ENCODE data around the gene MRPL36. TPM values are rescaled to one million over a fixed set of nuclear protein-coding genes. Genes with fewer than 3 reads are reported as not detected.

Gene MRPL36
- total RNA-seq, 5 donors from 2014 or later (not counting 1 experiment from before 2014, with no cell fraction given): 10.6 to 32.5 (median 29.8) TPM

DNA sequence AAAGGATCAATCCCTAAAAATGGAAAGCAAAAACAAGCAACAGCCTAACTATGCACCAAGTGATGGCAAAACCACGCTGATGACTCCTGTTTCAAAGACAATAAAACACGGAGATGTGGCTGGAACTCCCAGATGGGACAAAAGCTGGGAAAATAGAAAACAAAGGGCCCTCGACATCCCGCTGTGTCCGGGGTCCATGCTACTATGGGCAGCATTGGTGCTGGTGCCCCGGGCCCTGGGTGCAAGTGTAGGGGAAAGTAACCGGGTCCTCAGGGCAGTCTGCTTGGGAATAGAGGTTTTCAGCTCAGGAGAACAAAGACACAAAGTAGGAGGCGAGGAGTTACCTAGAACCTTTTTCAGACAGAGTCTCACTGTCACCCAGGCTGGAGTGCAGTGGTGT, 46.1 kb downstream of the MRPL36 start:
- CTCF ChIA-PET: no interaction called here

DNA sequence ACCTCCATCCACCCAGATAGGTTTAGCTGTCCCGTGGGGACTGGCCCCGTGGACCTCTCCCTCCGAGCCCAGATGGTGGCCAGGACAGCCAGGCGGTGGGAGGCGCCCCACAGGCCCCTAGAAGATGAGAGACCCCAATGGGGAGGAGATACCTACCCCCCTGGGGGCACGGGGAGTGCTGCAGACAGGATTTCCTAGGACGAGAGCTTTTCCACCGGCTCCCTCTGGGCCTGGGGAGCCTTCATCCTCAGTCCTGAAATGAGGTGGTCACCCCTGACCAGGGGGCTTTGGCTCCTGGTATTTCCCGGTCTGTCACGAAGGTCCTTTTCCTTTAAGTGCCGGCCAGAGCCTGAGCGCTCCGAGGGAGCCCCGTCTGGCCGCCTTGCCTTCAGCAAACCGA, 46.8 kb downstream of the MRPL36 start:
- Histone ChIP-seq H3K27ac (ENCODE audit: low read length) (no peak overlapping the region), H3K9me3 (no peaks in the 10 kb centered on the region), H3K4me3 (ENCODE audit: control insufficient read depth in 1 of 2, extremely low read depth in 1 of 2, low read length in 1 of 2) (no peak overlapping the region), H3K36me3 (ENCODE audit: control insufficient read depth in 2 of 2, extremely low read depth in 1 of 2, insufficient read depth in 1 of 2, low read length in 1 of 2) (no peaks in the 10 kb centered on the region), H3K27me3 (replicated peaks in 1 of 2; ENCODE audit: control insufficient read depth in 2 of 2, extremely low read depth in 1 of 2, insufficient read depth in 2 of 2, low read length in 1 of 2) (peaks cover 0 to 36% of the 10 kb centered on the region in 2 experiments), H3K4me1 (ENCODE audit: control insufficient read depth in 1 of 2, extremely low read depth in 1 of 2, insufficient read depth in 2 of 2, low read length in 2 of 2) (no peaks in the 10 kb centered on the region)
- H3K27ac Mint-ChIP-seq: no peak overlapping the region
- WGBS (ENCODE audit: insufficient coverage): 75% methylated on average over 11 of the region's 16 CpGs
- H3K9me3 Mint-ChIP-seq: no peaks in the 10 kb centered on the region
- no peak overlapping the region for H3K4me3 Mint-ChIP-seq
- CTCF ChIA-PET: no interaction called here
- H3K4me1 Mint-ChIP-seq: no peaks in the 10 kb centered on the region
- POLR2A ChIA-PET: no interaction called here
- no peaks in the 10 kb centered on the region for H3K36me3 Mint-ChIP-seq
- no peak for DNase-seq
- H3K27me3 Mint-ChIP-seq: peaks cover 3 to 16% of the 10 kb centered on the region in 2 donors
- no peak for ATAC-seq (replicated peaks in 1 of 4)

More for the DNA sequence above, 46.1 kb downstream of the MRPL36 start:
- Histone ChIP-seq H3K4me3 (ENCODE audit: control insufficient read depth in 1 of 2, extremely low read depth in 1 of 2, low read length in 1 of 2) (no peak overlapping the region), H3K27me3 (replicated peaks in 1 of 2; ENCODE audit: control insufficient read depth in 2 of 2, extremely low read depth in 1 of 2, insufficient read depth in 2 of 2, low read length in 1 of 2) (peaks cover 0 to 36% of the 10 kb centered on the region in 2 experiments), H3K4me1 (ENCODE audit: control insufficient read depth in 1 of 2, extremely low read depth in 1 of 2, insufficient read depth in 2 of 2, low read length in 2 of 2) (no peaks in the 10 kb centered on the region), H3K27ac (ENCODE audit: low read length) (no peak overlapping the region), H3K36me3 (ENCODE audit: control insufficient read depth in 2 of 2, extremely low read depth in 1 of 2, insufficient read depth in 1 of 2, low read length in 1 of 2) (no peaks in the 10 kb centered on the region), H3K9me3 (no peaks in the 10 kb centered on the region)
- POLR2A ChIA-PET: no interaction called here
- 73% methylated on average over 6 of the region's 8 CpGs for WGBS (ENCODE audit: insufficient coverage)
- Mint-ChIP-seq H3K27ac (no peak overlapping the region), H3K9me3 (peaks cover 3 to 5% (median 4%) of the 10 kb centered on the region in 3 donors), H3K36me3 (no peaks in the 10 kb centered on the region), H3K4me3 (no peak overlapping the region), H3K4me1 (no peaks in the 10 kb centered on the region), H3K27me3 (peaks cover 8 to 18% of the 10 kb centered on the region in 2 donors)
- DNase-seq (peak in 1 of 35 experiments; percentile 9), ATAC-seq (replicated peaks in 1 of 4) (no peak)

DNA sequence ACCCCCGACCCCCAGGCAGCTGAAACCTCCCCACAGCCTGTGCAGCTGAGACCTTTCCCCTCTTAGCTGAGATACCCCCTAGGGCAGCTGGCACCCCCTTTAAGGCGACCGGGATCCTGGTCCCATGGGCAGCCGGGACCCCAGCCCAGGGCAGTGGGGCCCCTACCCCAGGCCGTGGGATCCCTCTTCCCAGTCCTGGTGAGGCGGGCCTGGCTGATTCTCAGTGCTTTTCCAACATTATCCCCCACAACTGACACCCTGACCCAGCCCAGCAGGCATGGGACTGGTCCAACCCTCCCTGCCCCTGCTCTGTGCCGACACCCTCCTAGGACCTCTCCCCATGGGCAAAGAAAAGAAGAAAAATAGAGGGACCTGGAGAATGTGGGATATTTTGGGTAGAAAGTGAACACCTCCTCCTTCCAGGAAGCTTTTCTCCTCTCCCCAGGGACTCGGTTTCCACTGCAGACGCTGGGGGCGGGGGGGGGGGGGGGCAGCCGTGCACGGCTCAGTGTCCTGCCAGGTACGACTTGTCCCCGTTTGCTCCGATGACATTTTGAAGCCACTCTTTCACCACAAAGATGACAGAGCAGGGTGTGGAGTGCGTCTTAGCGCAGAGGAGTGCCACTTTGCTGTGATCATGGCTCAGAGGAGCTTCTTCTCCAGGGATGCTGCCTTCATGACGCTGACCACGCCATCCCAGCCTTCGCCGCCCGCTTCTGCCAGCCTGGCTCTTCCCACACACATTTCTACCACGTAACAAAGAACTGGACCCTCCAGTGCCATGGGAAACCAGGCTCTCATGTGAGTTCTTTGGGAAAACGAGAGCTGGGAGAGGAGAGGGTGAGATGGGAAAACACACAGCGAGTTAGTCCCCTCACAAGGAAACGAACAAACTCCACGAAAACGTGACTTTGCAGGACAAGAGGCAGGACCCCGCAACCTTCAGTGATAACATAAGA, 47.5 kb downstream of the MRPL36 start:
- ChIA-PET CTCF (no interaction called here), POLR2A (no interaction called here)
- WGBS (ENCODE audit: insufficient coverage): 83% methylated on average over 10 of the region's 29 CpGs
- Histone ChIP-seq H3K27ac (ENCODE audit: low read length) (no peak overlapping the region), H3K36me3 (ENCODE audit: control insufficient read depth in 2 of 2, extremely low read depth in 1 of 2, insufficient read depth in 1 of 2, low read length in 1 of 2) (no peaks in the 10 kb centered on the region), H3K4me1 (ENCODE audit: control insufficient read depth in 1 of 2, extremely low read depth in 1 of 2, insufficient read depth in 2 of 2, low read length in 2 of 2) (no peaks in the 10 kb centered on the region), H3K9me3 (no peaks in the 10 kb centered on the region), H3K27me3 (replicated peaks in 1 of 2; ENCODE audit: control insufficient read depth in 2 of 2, extremely low read depth in 1 of 2, insufficient read depth in 2 of 2, low read length in 1 of 2) (peaks cover 0 to 36% of the 10 kb centered on the region in 2 experiments), H3K4me3 (ENCODE audit: control insufficient read depth in 1 of 2, extremely low read depth in 1 of 2, low read length in 1 of 2) (no peak overlapping the region)
- Mint-ChIP-seq H3K4me1 (no peaks in the 10 kb centered on the region), H3K36me3 (no peaks in the 10 kb centered on the region), H3K9me3 (no peaks in the 10 kb centered on the region), H3K27me3 (peaks cover 3 to 16% of the 10 kb centered on the region in 2 donors), H3K27ac (no peak overlapping the region), H3K4me3 (no peak overlapping the region)
- ATAC-seq (replicated peaks in 1 of 4) (no peak), DNase-seq (peak in 1 of 35 experiments; percentile 19)

DNA sequence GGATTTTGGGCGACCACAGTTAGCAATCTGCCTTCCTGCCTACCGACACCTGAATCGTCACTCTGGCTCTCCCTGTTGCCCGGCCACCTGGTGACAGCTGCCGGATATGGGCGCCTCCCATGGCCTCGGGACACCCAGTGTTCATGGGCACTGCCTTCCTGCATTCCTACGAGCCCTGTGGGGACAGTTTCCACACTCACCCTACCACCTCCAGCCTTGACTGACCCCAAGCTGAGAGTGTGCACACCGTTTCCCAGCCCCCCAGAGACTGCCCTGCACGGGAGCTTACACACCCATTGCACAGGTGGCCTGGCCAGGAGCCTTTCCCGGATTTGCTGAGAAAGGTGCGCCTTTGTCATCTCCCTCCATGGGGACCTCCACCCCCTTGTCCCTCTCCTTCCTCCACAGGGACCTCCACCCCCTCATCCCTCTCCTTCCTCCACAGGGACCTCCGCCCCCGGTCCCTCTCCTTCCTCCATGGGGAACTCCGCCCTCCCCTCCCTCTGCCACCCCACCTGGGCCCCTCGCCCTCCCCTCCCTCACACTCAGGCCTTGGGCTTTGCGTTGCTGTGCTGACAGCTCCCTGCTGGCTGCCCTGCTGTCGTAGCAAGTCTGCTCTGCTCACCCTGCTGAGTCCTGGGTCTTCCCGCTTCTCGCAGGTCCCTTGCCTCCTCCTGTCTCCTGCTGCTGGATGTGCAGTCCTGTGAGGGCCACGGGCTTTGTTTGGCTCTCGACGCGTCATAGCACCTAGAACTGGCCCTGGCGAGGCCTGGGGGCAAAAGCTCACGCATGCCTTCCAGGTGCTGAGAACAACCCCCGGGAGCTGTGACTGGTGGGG, 48.4 kb downstream of the MRPL36 start:
- H3K36me3 Mint-ChIP-seq: no peaks in the 10 kb centered on the region
- DNase-seq: no peak
- no peak overlapping the region for H3K4me3 Mint-ChIP-seq
- CTCF ChIA-PET: interaction anchor here in 1 of 2 donors (1.0 kb wide), 1 partner anchor 7 kb away, joined by 6 read pairs; no protein-coding TSS in a partner anchor
- Histone ChIP-seq H3K4me1 (ENCODE audit: control insufficient read depth in 1 of 2, extremely low read depth in 1 of 2, insufficient read depth in 2 of 2, low read length in 2 of 2) (no peaks in the 10 kb centered on the region), H3K9me3 (no peaks in the 10 kb centered on the region), H3K4me3 (ENCODE audit: control insufficient read depth in 1 of 2, extremely low read depth in 1 of 2, low read length in 1 of 2) (no peak overlapping the region), H3K27me3 (replicated peaks in 1 of 2; ENCODE audit: control insufficient read depth in 2 of 2, extremely low read depth in 1 of 2, insufficient read depth in 2 of 2, low read length in 1 of 2) (peaks cover 0 to 37% of the 10 kb centered on the region in 2 experiments), H3K36me3 (ENCODE audit: control insufficient read depth in 2 of 2, extremely low read depth in 1 of 2, insufficient read depth in 1 of 2, low read length in 1 of 2) (no peaks in the 10 kb centered on the region), H3K27ac (ENCODE audit: low read length) (no peak overlapping the region)
- no peak for ATAC-seq (replicated peaks in 1 of 4)
- 55% methylated on average over 26 of the region's 27 CpGs for WGBS (ENCODE audit: insufficient coverage)
- no peaks in the 10 kb centered on the region for H3K4me1 Mint-ChIP-seq
- H3K9me3 Mint-ChIP-seq: no peaks in the 10 kb centered on the region
- H3K27me3 Mint-ChIP-seq: peaks cover 3 to 14% of the 10 kb centered on the region in 2 donors
- no peak overlapping the region for H3K27ac Mint-ChIP-seq
- POLR2A ChIA-PET: no interaction called here

DNA sequence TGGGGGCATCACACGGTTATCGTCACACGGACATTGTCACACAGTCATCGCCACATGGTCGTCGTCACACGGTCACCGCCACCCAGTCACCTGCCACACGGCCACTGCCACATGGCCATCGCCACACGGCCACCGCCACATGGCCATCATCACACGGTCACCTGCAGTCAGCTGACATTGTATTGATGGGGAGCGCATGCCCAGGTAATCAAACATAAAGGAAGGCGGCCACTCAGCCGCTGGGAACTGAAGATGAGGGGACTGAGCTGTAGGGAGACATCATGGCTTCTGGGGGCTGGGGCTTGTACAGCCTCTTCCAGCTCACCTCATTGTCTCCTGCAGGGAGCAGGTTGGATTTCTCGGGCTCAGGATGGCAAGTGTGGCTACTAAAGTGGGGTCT, 49.2 kb downstream of the MRPL36 start:
- no peak overlapping the region for H3K27ac ChIP-seq (ENCODE audit: low read length)
- Mint-ChIP-seq H3K4me3 (no peak overlapping the region), H3K27ac (no peak overlapping the region), H3K4me1 (no peaks in the 10 kb centered on the region), H3K36me3 (no peaks in the 10 kb centered on the region), H3K27me3 (peaks cover 7 to 19% of the 10 kb centered on the region in 2 donors), H3K9me3 (no peaks in the 10 kb centered on the region)
- H3K36me3 ChIP-seq (ENCODE audit: control insufficient read depth in 2 of 2, extremely low read depth in 1 of 2, insufficient read depth in 1 of 2, low read length in 1 of 2): no peaks in the 10 kb centered on the region
- H3K4me3 ChIP-seq (ENCODE audit: control insufficient read depth in 1 of 2, extremely low read depth in 1 of 2, low read length in 1 of 2): no peak overlapping the region
- ChIA-PET CTCF (interaction anchor here in 1 of 2 donors (1.0 kb wide), 1 partner anchor 8 kb away, joined by 6 read pairs; no protein-coding TSS in a partner anchor), POLR2A (no interaction called here)
- H3K27me3 ChIP-seq (replicated peaks in 1 of 2; ENCODE audit: control insufficient read depth in 2 of 2, extremely low read depth in 1 of 2, insufficient read depth in 2 of 2, low read length in 1 of 2): peaks cover 0 to 42% of the 10 kb centered on the region in 2 experiments
- WGBS (ENCODE audit: insufficient coverage): 93% methylated on average over 16 of the region's 17 CpGs
- no peak for DNase-seq
- ATAC-seq (replicated peaks in 1 of 4): no peak
- H3K4me1 ChIP-seq (ENCODE audit: control insufficient read depth in 1 of 2, extremely low read depth in 1 of 2, insufficient read depth in 2 of 2, low read length in 2 of 2): no peaks in the 10 kb centered on the region
- no peaks in the 10 kb centered on the region for H3K9me3 ChIP-seq

DNA sequence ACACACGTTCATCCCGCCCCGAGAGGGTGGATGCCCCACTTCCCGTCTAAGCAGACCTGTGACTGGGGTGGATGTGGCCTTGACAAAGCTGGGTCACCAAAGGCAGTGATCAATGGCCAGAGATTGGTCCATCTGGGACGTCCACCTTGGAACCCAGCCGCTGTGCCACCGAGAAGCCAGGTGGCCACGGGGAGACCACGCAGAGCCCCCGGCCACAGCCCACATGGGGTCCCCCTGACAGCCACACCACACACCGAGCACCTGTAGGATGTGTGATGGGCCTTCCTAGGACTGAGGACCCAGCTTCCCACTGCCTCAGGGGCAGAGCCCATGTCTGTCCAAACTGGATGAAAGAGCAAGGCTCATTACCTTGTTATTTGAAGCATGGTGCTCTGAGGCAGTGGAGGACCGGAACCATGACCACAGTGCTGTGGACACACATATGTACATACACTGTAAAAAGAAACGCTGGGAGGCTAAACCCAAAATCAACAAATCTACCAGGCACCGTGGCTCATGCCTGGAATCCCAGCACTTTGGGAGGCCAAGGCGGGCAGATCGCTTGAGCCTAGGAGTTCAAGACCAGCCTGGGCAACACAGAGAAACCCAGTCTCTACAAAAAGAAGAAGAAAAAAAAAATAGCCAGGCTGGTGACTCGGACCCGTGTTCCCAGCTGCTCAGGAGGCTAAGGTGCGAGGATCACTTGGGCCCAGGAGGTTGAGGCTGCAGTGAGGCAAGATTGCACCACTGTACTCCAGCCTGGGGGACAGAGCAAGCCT, 50.1 kb downstream of the MRPL36 start:
- no peaks in the 10 kb centered on the region for H3K36me3 ChIP-seq (ENCODE audit: control insufficient read depth in 2 of 2, extremely low read depth in 1 of 2, insufficient read depth in 1 of 2, low read length in 1 of 2)
- ATAC-seq (replicated peaks in 1 of 4): no peak
- Mint-ChIP-seq H3K27me3 (peaks cover 7 to 25% of the 10 kb centered on the region in 2 donors), H3K27ac (no peak overlapping the region), H3K4me3 (no peak overlapping the region), H3K9me3 (no peaks in the 10 kb centered on the region), H3K36me3 (no peaks in the 10 kb centered on the region), H3K4me1 (no peaks in the 10 kb centered on the region)
- peaks cover 0 to 47% of the 10 kb centered on the region in 2 experiments for H3K27me3 ChIP-seq (replicated peaks in 1 of 2; ENCODE audit: control insufficient read depth in 2 of 2, extremely low read depth in 1 of 2, insufficient read depth in 2 of 2, low read length in 1 of 2)
- H3K27ac ChIP-seq (ENCODE audit: low read length): no peak overlapping the region
- no peak for DNase-seq
- H3K4me1 ChIP-seq (ENCODE audit: control insufficient read depth in 1 of 2, extremely low read depth in 1 of 2, insufficient read depth in 2 of 2, low read length in 2 of 2): no peaks in the 10 kb centered on the region
- WGBS (ENCODE audit: insufficient coverage): 89% methylated on average over 10 of the region's 19 CpGs
- CTCF ChIA-PET: no interaction called here
- no peaks in the 10 kb centered on the region for H3K9me3 ChIP-seq
- no peak overlapping the region for H3K4me3 ChIP-seq (ENCODE audit: control insufficient read depth in 1 of 2, extremely low read depth in 1 of 2, low read length in 1 of 2)
- POLR2A ChIA-PET: no interaction called here
